SK-N-SH (cell line): ENCODE results near the gene FBN2. TPM values are rescaled to one million over a fixed set of nuclear protein-coding genes. Genes with fewer than 3 reads are reported as not detected.

Source experiments
- CTCF ChIA-PET: fragments of 300-600, 350-600 bp; formaldehyde crosslinking; extraction: SDS; loops from one replicate; lab custom pipeline; 2021; lab: Yijun Ruan, JAX
- POLR2A ChIA-PET: fragments of 350-600 bp; sonication (Branson Sonifier 250); formaldehyde crosslinking; extraction: SDS; loops from one replicate; lab custom pipeline; 2020; ENCODE audit warnings: antibody characterized with exemption, inconsistent platforms; lab: Yijun Ruan, JAX
- DNase-seq: peaks from one replicate; pipeline ENCODE4 v3.0.0; 2012
- H2AFZ ChIP-seq: fragments of 200-600 bp; sonication (generic); 2 replicates; pipeline ENCODE4 v1.8.1; 2016; ENCODE audit warnings: antibody characterized with exemption, mild to moderate bottlenecking, low read depth
- H3F3A ChIP-seq: fragments of 200-600 bp; sonication (generic); replicated peaks from 2 replicates; pipeline ENCODE3; 2016; ENCODE audit warnings: antibody characterized with exemption, mild to moderate bottlenecking; ENCODE audit not compliant: insufficient read depth
- H3K27ac ChIP-seq, 2 experiments: fragments of 200-500 bp in 1 of 2; fragments of 200-600 bp in 1 of 2; sonication (Bioruptor generic) in 1 of 2; sonication (generic), shearing (Covaris generic) in 1 of 2; 2 replicates each; pipeline versions ENCODE4 v1.5.1 to v1.6.1; 2014 to 2016; ENCODE audit warnings: low read depth in 2 of 2, inconsistent platforms in 1 of 2, low read length in 1 of 2, mild to moderate bottlenecking in 1 of 2, mixed read lengths in 1 of 2
- H3K27me3 ChIP-seq: fragments of 200-600 bp; sonication (generic), shearing (Covaris generic); 2 replicates; pipeline ENCODE4 v1.6.1; 2016; ENCODE audit warnings: mixed run types; ENCODE audit not compliant: insufficient read depth
- H3K36me3 ChIP-seq, 2 experiments: fragments of 200-500 bp in 1 of 2; fragments of 200-600 bp in 1 of 2; sonication (Bioruptor generic) in 1 of 2; sonication (generic) in 1 of 2; replicated peaks in 1 of 2; 2 replicates each; pipeline versions ENCODE3 to v1.5.1; 2014 to 2016; ENCODE audit warnings: low read length in 1 of 2, mild to moderate bottlenecking in 1 of 2; ENCODE audit not compliant: insufficient read depth in 2 of 2, control insufficient read depth in 1 of 2
- H3K4me1 ChIP-seq, 2 experiments: fragments of 200-500 bp in 1 of 2; fragments of 200-600 bp in 1 of 2; sonication (Bioruptor generic) in 1 of 2; sonication (generic), shearing (Covaris generic) in 1 of 2; 2 replicates each; pipeline versions ENCODE4 v1.5.1 to v1.6.1; 2014 to 2016; ENCODE audit warnings: low read depth in 1 of 2, low read length in 1 of 2, mixed run types in 1 of 2; ENCODE audit not compliant: insufficient read depth in 2 of 2, control insufficient read depth in 1 of 2
- H3K4me2 ChIP-seq: fragments of 200-600 bp; sonication (generic), shearing (Covaris generic); 2 replicates; pipeline ENCODE4 v1.6.1; 2017; ENCODE audit warnings: mixed run types
- H3K4me3 ChIP-seq, 2 experiments: fragments of 200-500 bp in 1 of 2; fragments of 200-600 bp in 1 of 2; sonication (Bioruptor generic) in 1 of 2; sonication (generic), shearing (Covaris generic) in 1 of 2; 2 replicates each; pipeline versions ENCODE4 v1.5.1 to v1.8.1; 2014 to 2016; ENCODE audit warnings: low read depth in 2 of 2, inconsistent platforms in 1 of 2, low read length in 1 of 2, mild to moderate bottlenecking in 1 of 2, mixed read lengths in 1 of 2, moderate library complexity in 1 of 2
- H3K79me2 ChIP-seq: fragments of 200-600 bp; sonication (generic); 2 replicates; pipeline ENCODE4 v1.8.1; 2017; ENCODE audit warnings: mild to moderate bottlenecking; ENCODE audit not compliant: insufficient read depth
- H3K9ac ChIP-seq: fragments of 200-600 bp; sonication (generic); 2 replicates; pipeline ENCODE4 v1.6.1; 2017; ENCODE audit warnings: mixed run types
- H3K9me2 ChIP-seq: fragments of 200-600 bp; sonication (generic); 2 replicates; pipeline ENCODE4 v1.6.1; 2017; ENCODE audit warnings: mixed run types
- H3K9me3 ChIP-seq: fragments of 200-600 bp; sonication (generic); 2 replicates; pipeline ENCODE4 v1.6.1; 2017; ENCODE audit warnings: mixed run types, mild to moderate bottlenecking, moderate library complexity
- H4K20me1 ChIP-seq: fragments of 200-600 bp; sonication (generic); 2 replicates; pipeline ENCODE4 v1.6.1; 2017; ENCODE audit warnings: mild to moderate bottlenecking, mixed run types; ENCODE audit not compliant: insufficient read depth
- CHD2 ChIP-seq: fragments of 150-350 bp; IDR thresholded peaks from 2 replicates; pipeline ENCODE4 v1.6.1; 2018; ENCODE audit warnings: low read length; ENCODE audit not compliant: partially characterized antibody
- ELF1 ChIP-seq: IDR thresholded peaks from 2 replicates; pipeline ENCODE4 v1.4.0; 2012
- FOSL2 ChIP-seq: IDR thresholded peaks from 2 replicates; pipeline ENCODE4 v1.4.0; 2012; ENCODE audit warnings: low read depth, mild to moderate bottlenecking, moderate library complexity, borderline replicate concordance
- FOXJ3 ChIP-seq: sonication (generic); formaldehyde crosslinking; IDR thresholded peaks from 2 replicates; pipeline ENCODE4 v1.5.1; 2020; ENCODE audit warnings: mild to moderate bottlenecking, missing genetic modification reagents
- FOXM1 ChIP-seq: IDR thresholded peaks from 2 replicates; pipeline ENCODE4 v1.4.0; 2012; ENCODE audit warnings: low read depth, mild to moderate bottlenecking
- GABPA ChIP-seq: IDR thresholded peaks from 2 replicates; pipeline ENCODE4 v1.4.0; 2012; ENCODE audit warnings: low read depth, mild to moderate bottlenecking
- JUND ChIP-seq: IDR thresholded peaks from 2 replicates; pipeline ENCODE4 v1.4.0; 2012
- MEF2A ChIP-seq: IDR thresholded peaks from 2 replicates; pipeline ENCODE4 v1.4.0; 2012; ENCODE audit warnings: low read depth, borderline replicate concordance
- NFIC ChIP-seq: IDR thresholded peaks from 2 replicates; pipeline ENCODE4 v1.4.0; 2012; ENCODE audit warnings: borderline replicate concordance
- NRF1 ChIP-seq: IDR thresholded peaks from 2 replicates; pipeline ENCODE4 v1.6.1; 2012; ENCODE audit warnings: low read depth, mild to moderate bottlenecking, low read length
- PBX3 ChIP-seq: IDR thresholded peaks from 2 replicates; pipeline ENCODE4; 2012
- RAD21 ChIP-seq: IDR thresholded peaks from 2 replicates; pipeline ENCODE4 v1.6.1; 2012; ENCODE audit warnings: mild to moderate bottlenecking, low read length
- RCOR1 ChIP-seq: fragments of 150-350 bp; IDR thresholded peaks from 2 replicates; pipeline ENCODE4 v1.6.1; 2017; ENCODE audit warnings: antibody characterized with exemption, low read length
- RFX5 ChIP-seq: IDR thresholded peaks from 2 replicates; pipeline ENCODE4 v1.6.1; 2012; ENCODE audit warnings: mild to moderate bottlenecking, improper control_type of control experiment, low read length
- RXRA ChIP-seq: IDR thresholded peaks from 2 replicates; pipeline ENCODE4 v1.4.0; 2012; ENCODE audit warnings: low read depth, mild to moderate bottlenecking, borderline replicate concordance
- SIN3A ChIP-seq: IDR thresholded peaks from 2 replicates; pipeline ENCODE4 v1.6.1; 2012; ENCODE audit warnings: low read depth, mild to moderate bottlenecking, low read length, moderate library complexity, borderline replicate concordance
- SMC3 ChIP-seq: IDR thresholded peaks from 2 replicates; pipeline ENCODE4 v1.6.1; 2012; ENCODE audit warnings: low read depth, low read length, improper control_type of control experiment
- TEAD4 ChIP-seq: IDR thresholded peaks from 2 replicates; pipeline ENCODE4 v1.4.0; 2012; ENCODE audit warnings: mild to moderate bottlenecking, borderline replicate concordance; ENCODE audit not compliant: insufficient read depth
- USF1 ChIP-seq: IDR thresholded peaks from 2 replicates; pipeline ENCODE4 v1.4.0; 2012; ENCODE audit warnings: low read depth, borderline replicate concordance
- ZBTB33 ChIP-seq: IDR thresholded peaks from 2 replicates; pipeline ENCODE4 v1.4.0; 2012; ENCODE audit warnings: low read depth, borderline replicate concordance
- WGBS: methylation state at CpG from one replicate; pipeline ENCODE4 v1.1.6; 2017; ENCODE audit warnings: low lambda C conversion rate; 5-methylcytosine and 5-hydroxymethylcytosine counted together
- polyA plus RNA-seq, 3 experiments: library from polyadenylated mRNA; depleted of rRNA; stranded (reverse); fragments of >200 nt; gene quantifications; 2 replicates each; pipeline ENCODE4 v1.2.3, GENCODE V29; 2012

Gene FBN2
- polyA plus RNA-seq, 1 of the 3 experiments (the other 2 are of a cell fraction), result 2.2 TPM

- no peak overlapping the region for H3K27ac ChIP-seq
- no peaks in the 10 kb centered on the region for H3F3A ChIP-seq
- peaks cover 4% of the 10 kb centered on the region; the same call in 1 of the 2 replicates for H3K27me3 ChIP-seq
- H3K4me3 ChIP-seq, result no peak overlapping the region
- no peaks in the 10 kb centered on the region for H3K9me2 ChIP-seq
- 6% methylated on average over 2 of the region's 2 CpGs for WGBS
- no peaks in the 10 kb centered on the region for H3K4me1 ChIP-seq
- no peaks in the 10 kb centered on the region for H4K20me1 ChIP-seq
- H3K4me2 ChIP-seq, result no peak overlapping the region
- TF ChIP-seq NRF1 (no peak), MEF2A (no peak)
- no peaks in the 10 kb centered on the region for H3K9me3 ChIP-seq
- ChIA-PET POLR2A (no interaction called here), CTCF (interaction anchor here (1.1 kb wide), 1 partner anchor 228 kb away, joined by 3 read pairs; no protein-coding TSS in a partner anchor)
- no peak overlapping the region for H2AFZ ChIP-seq
- no peak for DNase-seq
- H3K36me3 ChIP-seq, result no peaks in the 10 kb centered on the region
- H3K9ac ChIP-seq, result no peak overlapping the region
- no peaks in the 10 kb centered on the region for H3K79me2 ChIP-seq
These were observed 96.9 kb downstream of the FBN2 start for GRCh38 chr5:128441165-128441564.

GRCh38 chr5:128436749-128437188 is 101.3 kb downstream of the FBN2 start:
- no peaks in the 10 kb centered on the region for H3K9me3 ChIP-seq
- no peak overlapping the region for H3K27ac ChIP-seq
- H3K4me2 ChIP-seq, result no peak overlapping the region
- POLR2A ChIA-PET, result no interaction called here
- H3K36me3 ChIP-seq, result no peaks in the 10 kb centered on the region
- no peak overlapping the region for H2AFZ ChIP-seq
- DNase-seq, result no peak
- TF ChIP-seq USF1 (no peak), CHD2 (no peak), FOSL2 (no peak), ELF1 (no peak), SIN3A (no peak), FOXJ3 (CRISPR knock-in tag) (no peak), GABPA (no peak), RAD21 (no peak), JUND (no peak), TEAD4 (no peak)
- CTCF ChIA-PET, result no interaction called here
- 19% methylated on average over 4 of the region's 4 CpGs for WGBS
- H3K4me3 ChIP-seq, result no peak overlapping the region
- H3K9me2 ChIP-seq, result no peaks in the 10 kb centered on the region
- H3K4me1 ChIP-seq, result no peaks in the 10 kb centered on the region
- H4K20me1 ChIP-seq, result no peaks in the 10 kb centered on the region
- no peaks in the 10 kb centered on the region for H3F3A ChIP-seq
- H3K79me2 ChIP-seq, result no peaks in the 10 kb centered on the region
- peaks cover 4% of the 10 kb centered on the region; the same call in 1 of the 2 replicates for H3K27me3 ChIP-seq
- H3K9ac ChIP-seq, result no peak overlapping the region

- POLR2A ChIA-PET, result no interaction called here
- Histone ChIP-seq H3K27ac (no peak overlapping the region), H3K4me1 (no peaks in the 10 kb centered on the region), H3K79me2 (no peaks in the 10 kb centered on the region), H4K20me1 (no peaks in the 10 kb centered on the region), H3K4me2 (no peak overlapping the region), H3K9me2 (no peaks in the 10 kb centered on the region), H3K9me3 (no peaks in the 10 kb centered on the region), H3K4me3 (no peak overlapping the region), H3K36me3 (no peaks in the 10 kb centered on the region), H3F3A (no peaks in the 10 kb centered on the region), H3K9ac (no peak overlapping the region), H2AFZ (no peak overlapping the region), H3K27me3 (peaks cover 9% of the 10 kb centered on the region; the same call in 1 of the 2 replicates)
- DNase-seq, result no peak
- 10% methylated on average over 4 of the region's 4 CpGs for WGBS
- CTCF ChIA-PET, result no interaction called here
- TF ChIP-seq JUND (no peak), FOXM1 (no peak), RCOR1 (no peak), RFX5 (no peak), ELF1 (no peak), RXRA (no peak), SMC3 (no peak), FOSL2 (no peak), MEF2A (no peak), ZBTB33 (no peak), NFIC (no peak), GABPA (no peak), CHD2 (no peak), FOXJ3 (CRISPR knock-in tag) (no peak), PBX3 (no peak)
These were observed 102.2 kb downstream of the FBN2 start for GRCh38 chr5:128435861-128436260.
